H9 (cell line): ENCODE data around the gene NINL. TPM values are rescaled to one million over a fixed set of nuclear protein-coding genes. Genes with fewer than 3 reads are reported as not detected.

ENCODE experiments used
- DNase-seq: peaks from one replicate; pipeline ENCODE4 v3.0.0-alpha.2; 2017
- H2AFZ ChIP-seq: one replicate; pipeline ENCODE4 v1.6.1; 2013; ENCODE audit warnings: mild to moderate bottlenecking, low read length, control low read depth, moderate library complexity
- H2AK5ac ChIP-seq: 2 replicates; pipeline ENCODE4 v1.6.1; 2013; ENCODE audit warnings: low read length, control low read depth, mixed read lengths; ENCODE audit not compliant: insufficient read length
- H2BK120ac ChIP-seq: one replicate; pipeline ENCODE4 v1.6.1; 2013; ENCODE audit warnings: low read depth, mild to moderate bottlenecking, low read length, control low read depth, inconsistent platforms; ENCODE audit not compliant: poor library complexity, severe bottlenecking
- H2BK12ac ChIP-seq: 2 replicates; pipeline ENCODE4 v1.6.1; 2013; ENCODE audit warnings: low read length, control low read depth, mixed read lengths, low read depth; ENCODE audit not compliant: insufficient read length
- H2BK15ac ChIP-seq: 2 replicates; pipeline ENCODE4 v1.6.1; 2013; ENCODE audit warnings: low read depth, low read length, control low read depth
- H2BK20ac ChIP-seq: one replicate; pipeline ENCODE4 v1.6.1; 2013; ENCODE audit warnings: low read depth, mild to moderate bottlenecking, low read length, control low read depth, inconsistent platforms; ENCODE audit not compliant: poor library complexity, severe bottlenecking
- H2BK5ac ChIP-seq: 2 replicates; pipeline ENCODE4 v1.6.1; 2013; ENCODE audit warnings: low read length, control low read depth, mixed read lengths; ENCODE audit not compliant: insufficient read length
- H3K14ac ChIP-seq: 2 replicates; pipeline ENCODE4 v1.6.1; 2013; ENCODE audit warnings: low read length, control low read depth; ENCODE audit not compliant: insufficient read depth
- H3K18ac ChIP-seq: 2 replicates; pipeline ENCODE4 v1.6.1; 2013; ENCODE audit warnings: low read depth, mild to moderate bottlenecking, mixed read lengths, low read length, control low read depth; ENCODE audit not compliant: insufficient read length
- H3K23ac ChIP-seq: 2 replicates; pipeline ENCODE4 v1.6.1; 2013; ENCODE audit warnings: low read length, control low read depth, mixed read lengths, low read depth; ENCODE audit not compliant: insufficient read length
- H3K23me2 ChIP-seq: 2 replicates; pipeline ENCODE4 v1.6.1; 2013; ENCODE audit warnings: low read depth, mild to moderate bottlenecking, mixed read lengths, low read length, control low read depth; ENCODE audit not compliant: insufficient read length, poor library complexity, severe bottlenecking
- H3K27ac ChIP-seq: 2 replicates; pipeline ENCODE4 v1.5.1; 2013; ENCODE audit warnings: low read length, control low read depth, mixed read lengths, low read depth; ENCODE audit not compliant: insufficient read length
- H3K27me3 ChIP-seq: 2 replicates; pipeline ENCODE4 v1.6.1; 2013; ENCODE audit warnings: low read length, control low read depth, inconsistent platforms; ENCODE audit not compliant: insufficient read depth
- H3K4ac ChIP-seq: 2 replicates; pipeline ENCODE4 v1.6.1; 2013; ENCODE audit warnings: low read depth, mild to moderate bottlenecking, control low read depth, inconsistent platforms, low read length, moderate library complexity
- H3K4me1 ChIP-seq: 2 replicates; pipeline ENCODE4 v1.6.1; 2013; ENCODE audit warnings: low read length, control low read depth, inconsistent platforms; ENCODE audit not compliant: insufficient read depth
- H3K4me2 ChIP-seq: 2 replicates; pipeline ENCODE4 v1.6.1; 2013; ENCODE audit warnings: low read length, control low read depth, mixed read lengths; ENCODE audit not compliant: insufficient read length, insufficient read depth
- H3K56ac ChIP-seq: 2 replicates; pipeline ENCODE4 v1.6.1; 2013; ENCODE audit warnings: low read depth, mild to moderate bottlenecking, mixed read lengths, low read length, control low read depth; ENCODE audit not compliant: insufficient read length
- H3K79me1 ChIP-seq: 2 replicates; pipeline ENCODE4 v1.6.1; 2013; ENCODE audit warnings: low read depth, mild to moderate bottlenecking, moderate library complexity, low read length, control low read depth, inconsistent platforms; ENCODE audit not compliant: insufficient read depth, poor library complexity, severe bottlenecking
- H3K79me2 ChIP-seq: 2 replicates; pipeline ENCODE4 v1.6.1; 2013; ENCODE audit warnings: low read length, control low read depth, inconsistent platforms; ENCODE audit not compliant: insufficient read depth
- H3K9ac ChIP-seq: 2 replicates; pipeline ENCODE4 v1.6.1; 2013; ENCODE audit warnings: low read length, control low read depth, mixed read lengths; ENCODE audit not compliant: insufficient read length; ENCODE audit errors: extremely low read depth
- H3K9me3 ChIP-seq: one replicate; pipeline ENCODE4 v1.6.1; 2013; ENCODE audit warnings: low read depth, low read length, inconsistent platforms; ENCODE audit not compliant: control insufficient read depth
- H3T11ph ChIP-seq: one replicate; pipeline ENCODE4 v1.6.1; 2013; ENCODE audit warnings: mild to moderate bottlenecking, low read length, control low read depth, inconsistent platforms
- H4K20me1 ChIP-seq: one replicate; pipeline ENCODE4 v1.6.1; 2013; ENCODE audit not compliant: control insufficient read depth, insufficient read length, insufficient read depth
- H4K5ac ChIP-seq: 2 replicates; pipeline ENCODE4 v1.6.1; 2013; ENCODE audit warnings: low read depth, mild to moderate bottlenecking, mixed read lengths, low read length, control low read depth; ENCODE audit not compliant: insufficient read length
- H4K8ac ChIP-seq: replicated peaks from 2 replicates; pipeline ENCODE4 v1.6.1; 2013; ENCODE audit warnings: low read length, control low read depth, mixed read lengths, low read depth; ENCODE audit not compliant: insufficient read length
- H4K91ac ChIP-seq: 2 replicates; pipeline ENCODE4 v1.6.1; 2013; ENCODE audit warnings: low read depth, mild to moderate bottlenecking, moderate library complexity, mixed read lengths, low read length, control low read depth; ENCODE audit not compliant: insufficient read length
- H3K27ac Mint-ChIP-seq, 3 experiments: 2 replicates in 2 of 3; 3 replicates in 1 of 3; pipeline ENCODE4 v1.8.0; 2020 to 2021; ENCODE audit warnings: mixed read lengths in 3 of 3, mild to moderate bottlenecking in 1 of 3, moderate library complexity in 1 of 3
- H3K27me3 Mint-ChIP-seq: 2 replicates; pipeline ENCODE4 v1.8.0; 2021; ENCODE audit warnings: low read depth, mild to moderate bottlenecking, moderate library complexity, mixed read lengths
- H3K36me3 Mint-ChIP-seq, 3 experiments: 2 replicates in 2 of 3; 3 replicates in 1 of 3; pipeline ENCODE4 v1.8.0; 2020 to 2021; ENCODE audit warnings: low read depth in 3 of 3, mixed read lengths in 3 of 3; ENCODE audit not compliant: insufficient read depth in 1 of 3
- H3K4me1 Mint-ChIP-seq, 2 experiments: 2 replicates each; pipeline ENCODE4 v1.8.0; 2020; ENCODE audit warnings: mixed read lengths in 2 of 2
- H3K4me3 Mint-ChIP-seq, 2 experiments: 2 replicates in 1 of 2; 3 replicates in 1 of 2; pipeline ENCODE4 v1.8.0; 2020 to 2021; ENCODE audit warnings: mild to moderate bottlenecking in 2 of 2, mixed read lengths in 2 of 2, moderate library complexity in 1 of 2
- H3K9me3 Mint-ChIP-seq, 2 experiments: 2 replicates in 1 of 2; 3 replicates in 1 of 2; pipeline ENCODE4 v1.8.0; 2020; ENCODE audit warnings: mild to moderate bottlenecking in 2 of 2, mixed read lengths in 2 of 2, moderate library complexity in 1 of 2
- CTCF ChIP-seq: fragments of 200-600 bp; sonication (generic); conservative IDR thresholded peaks from 3 replicates; pipeline ENCODE4 v1.8.0; 2021; ENCODE audit warnings: antibody characterized with exemption, mild to moderate bottlenecking
- WGBS: extraction: QIAGEN DNeasy Blood & Tissue Kit; methylation state at CpG from one replicate; pipeline ENCODE4 v1.1.7; 2013; ENCODE audit warnings: missing lambda C conversion rate, low lambda C conversion rate, mixed read lengths; ENCODE audit not compliant: insufficient read length; ENCODE audit errors: extremely low coverage; 5-methylcytosine and 5-hydroxymethylcytosine counted together
- total RNA-seq: library from RNA; stranded (reverse); gene quantifications from 2 replicates; pipeline ENCODE4 v1.2.1, GENCODE V29; 2021

Gene NINL
- total RNA-seq, 1 experiment from 2014 or later: 34.3 TPM

DNA sequence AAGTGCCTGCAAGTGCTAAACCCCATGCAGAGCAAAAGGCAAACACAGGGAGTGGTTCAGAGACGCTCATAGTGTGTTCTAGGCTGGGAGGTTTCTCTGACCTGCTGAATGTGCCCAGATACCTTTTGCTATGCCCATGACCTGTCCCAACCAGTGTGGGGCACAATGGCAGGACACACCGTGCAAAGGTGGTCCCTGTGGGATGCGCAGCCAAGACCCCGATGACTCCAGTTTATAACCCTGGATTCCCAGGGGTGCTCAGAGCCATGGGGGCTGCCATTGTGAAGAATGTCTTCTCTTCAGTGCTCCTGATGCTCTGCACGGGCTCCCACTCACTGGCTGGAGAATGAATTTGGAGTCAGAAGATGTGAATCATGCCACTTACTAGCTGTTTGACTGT, 2.2 kb upstream of the NINL start:
- no peaks in the 10 kb centered on the region for H3K27me3 ChIP-seq
- H2BK20ac ChIP-seq: no peak overlapping the region
- no peak overlapping the region for H4K5ac ChIP-seq
- peaks cover 4% of the 10 kb centered on the region for H3K23me2 ChIP-seq
- H2BK15ac ChIP-seq: no peak overlapping the region
- H2AFZ ChIP-seq: no peak overlapping the region
- H3K23ac ChIP-seq: no peak overlapping the region
- no peaks in the 10 kb centered on the region for H3K4me1 ChIP-seq
- Mint-ChIP-seq H3K4me1 (peaks cover 17 to 28% of the 10 kb centered on the region in 2 experiments), H3K36me3 (peaks cover 10 to 12% (median 12%) of the 10 kb centered on the region in 3 experiments), H3K9me3 (peaks cover 0 to 2% of the 10 kb centered on the region in 2 experiments; a peak in 2 of 5 replicates), H3K27ac (no peak overlapping the region; a peak in 1 of 7 replicates), H3K4me3 (no peak overlapping the region), H3K27me3 (no peaks in the 10 kb centered on the region; the same call in 1 of the 2 replicates)
- no peak overlapping the region for H3K9ac ChIP-seq
- H3K4ac ChIP-seq: no peak overlapping the region
- no peak overlapping the region for H2AK5ac ChIP-seq
- no peak overlapping the region for H2BK12ac ChIP-seq
- H3K27ac ChIP-seq: no peak overlapping the region
- H3K4me2 ChIP-seq: no peak overlapping the region
- no peak overlapping the region for H3K14ac ChIP-seq
- H2BK5ac ChIP-seq: no peak overlapping the region
- no CpG with 5 or more reads among the region's 5 CpGs for WGBS
- H3K79me2 ChIP-seq: peaks cover 3% of the 10 kb centered on the region; the same call in 1 of the 2 replicates
- no peak overlapping the region for H3K56ac ChIP-seq
- no peak overlapping the region for H4K91ac ChIP-seq
- H3T11ph ChIP-seq: no peak overlapping the region
- no peak overlapping the region for H4K8ac ChIP-seq
- no peaks in the 10 kb centered on the region for H3K79me1 ChIP-seq
- no peak overlapping the region for H3K18ac ChIP-seq
- no peaks in the 10 kb centered on the region for H4K20me1 ChIP-seq
- no peak overlapping the region for H2BK120ac ChIP-seq
- no peaks in the 10 kb centered on the region for H3K9me3 ChIP-seq
- no peak for TF ChIP-seq CTCF
- no peak for DNase-seq
